Activated naive CD4-positive, alpha-beta T cell treated with anti-CD3 and anti-CD28 coated beads, Interleukin-2, amount 50 U/mL, for 24 hours (primary cell): ENCODE data around the gene B3GAT2.

Experiments used
- H3K27ac Mint-ChIP-seq: one replicate; pipeline ENCODE4 v1.8.0; 2021; ENCODE audit warnings: mild to moderate bottlenecking, mixed read lengths
- H3K27me3 Mint-ChIP-seq: one replicate; pipeline ENCODE4 v1.8.0; 2021; ENCODE audit warnings: mixed read lengths
- H3K36me3 Mint-ChIP-seq: one replicate; pipeline ENCODE4 v1.8.0; 2021; ENCODE audit warnings: mixed read lengths
- H3K4me1 Mint-ChIP-seq: one replicate; pipeline ENCODE4 v1.8.0; 2021; ENCODE audit warnings: mixed read lengths
- H3K4me3 Mint-ChIP-seq: one replicate; pipeline ENCODE4 v1.8.0; 2021; ENCODE audit warnings: mild to moderate bottlenecking, mixed read lengths
- H3K9me3 Mint-ChIP-seq: one replicate; pipeline ENCODE4 v1.8.0; 2021; ENCODE audit warnings: mixed read lengths

B3GAT2 gene, protein sequence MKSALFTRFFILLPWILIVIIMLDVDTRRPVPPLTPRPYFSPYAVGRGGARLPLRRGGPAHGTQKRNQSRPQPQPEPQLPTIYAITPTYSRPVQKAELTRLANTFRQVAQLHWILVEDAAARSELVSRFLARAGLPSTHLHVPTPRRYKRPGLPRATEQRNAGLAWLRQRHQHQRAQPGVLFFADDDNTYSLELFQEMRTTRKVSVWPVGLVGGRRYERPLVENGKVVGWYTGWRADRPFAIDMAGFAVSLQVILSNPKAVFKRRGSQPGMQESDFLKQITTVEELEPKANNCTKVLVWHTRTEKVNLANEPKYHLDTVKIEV

GRCh38 chr6:70956451-70957283 is at the start of gene B3GAT2:
Gene B3GAT2, minus strand, starts transcription at chr6:70957060. Its CDS starts 631 bp downstream, at chr6:70956429.
- Mint-ChIP-seq H3K27ac (no peak within 1 kb of the TSS), H3K36me3 (no peaks in the 10 kb centered on the region), H3K4me1 (peaks cover 15% of the 10 kb centered on the region), H3K4me3 (peak within 1 kb of the TSS; percentile 83), H3K27me3 (peaks cover 39% of the 10 kb centered on the region), H3K9me3 (no peaks in the 10 kb centered on the region)

GRCh38 chr6:70998148-70998547 is 41.3 kb upstream of the B3GAT2 start:
- no peaks in the 10 kb centered on the region for H3K4me1 Mint-ChIP-seq
- no peaks in the 10 kb centered on the region for H3K36me3 Mint-ChIP-seq
- no peaks in the 10 kb centered on the region for H3K9me3 Mint-ChIP-seq
- peaks cover 18% of the 10 kb centered on the region for H3K27me3 Mint-ChIP-seq
- H3K27ac Mint-ChIP-seq, result no peak overlapping the region
- H3K4me3 Mint-ChIP-seq, result no peak overlapping the region

DNA sequence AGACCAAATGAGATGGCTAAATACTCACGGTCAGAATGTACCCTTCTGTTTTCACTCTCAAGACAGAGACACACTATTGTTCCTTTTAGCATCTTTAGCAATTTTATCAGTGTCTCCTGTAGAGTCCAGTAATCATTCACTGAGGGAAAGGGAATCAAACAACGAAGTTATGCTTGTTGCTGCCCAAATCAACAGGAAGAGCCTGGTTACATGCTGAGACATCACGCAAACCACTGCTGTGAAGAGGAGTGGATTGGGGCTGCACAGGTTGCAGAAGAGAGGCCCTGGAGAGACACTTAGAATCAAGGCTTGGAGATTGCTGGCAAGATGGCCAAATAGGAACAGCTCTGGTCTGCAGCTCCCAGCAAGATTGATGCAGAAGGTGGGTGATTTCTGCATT is 40.5 kb upstream of the B3GAT2 start:
- H3K4me1 Mint-ChIP-seq, result no peaks in the 10 kb centered on the region
- peaks cover 18% of the 10 kb centered on the region for H3K27me3 Mint-ChIP-seq
- H3K4me3 Mint-ChIP-seq, result no peak overlapping the region
- H3K36me3 Mint-ChIP-seq, result no peaks in the 10 kb centered on the region
- no peak overlapping the region for H3K27ac Mint-ChIP-seq
- no peaks in the 10 kb centered on the region for H3K9me3 Mint-ChIP-seq

GRCh38 chr6:70996106-70996505 is 39.2 kb upstream of the B3GAT2 start:
- H3K4me1 Mint-ChIP-seq, result no peaks in the 10 kb centered on the region
- H3K27ac Mint-ChIP-seq, result no peak overlapping the region
- no peak overlapping the region for H3K4me3 Mint-ChIP-seq
- no peaks in the 10 kb centered on the region for H3K36me3 Mint-ChIP-seq
- H3K9me3 Mint-ChIP-seq, result no peaks in the 10 kb centered on the region
- H3K27me3 Mint-ChIP-seq, result peaks cover 19% of the 10 kb centered on the region

DNA sequence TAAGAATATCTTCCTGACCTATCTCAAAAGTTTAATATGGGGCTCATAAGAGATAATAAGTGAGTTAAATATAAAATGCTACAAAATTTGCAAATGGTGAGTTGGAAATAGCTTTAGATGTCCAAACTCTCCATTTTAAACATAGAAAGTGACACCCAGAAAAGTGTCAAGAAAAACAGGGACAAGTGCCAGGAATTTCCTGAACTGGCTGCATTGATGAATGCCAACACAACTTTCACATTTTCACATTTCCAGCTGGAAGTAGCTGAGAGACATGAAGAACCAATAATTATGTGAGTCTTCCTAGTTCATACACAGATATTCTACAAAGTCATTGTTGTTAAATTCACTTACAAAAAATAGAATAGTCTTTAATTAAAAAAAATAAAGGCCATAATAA is 38.6 kb upstream of the B3GAT2 start:
- Mint-ChIP-seq H3K4me3 (no peak overlapping the region), H3K27me3 (peaks cover 20% of the 10 kb centered on the region), H3K4me1 (no peaks in the 10 kb centered on the region), H3K9me3 (no peaks in the 10 kb centered on the region), H3K27ac (no peak overlapping the region), H3K36me3 (no peaks in the 10 kb centered on the region)

- Mint-ChIP-seq H3K36me3 (no peaks in the 10 kb centered on the region), H3K4me1 (no peaks in the 10 kb centered on the region), H3K4me3 (no peak overlapping the region), H3K9me3 (no peaks in the 10 kb centered on the region), H3K27ac (no peak overlapping the region), H3K27me3 (peaks cover 15% of the 10 kb centered on the region)
These were observed 34.4 kb upstream of the B3GAT2 start for GRCh38 chr6:70991253-70991652.

GRCh38 chr6:70985156-70985555 is 28.3 kb upstream of the B3GAT2 start:
- Mint-ChIP-seq H3K36me3 (no peaks in the 10 kb centered on the region), H3K4me1 (no peaks in the 10 kb centered on the region), H3K27me3 (peaks cover 2% of the 10 kb centered on the region), H3K9me3 (no peaks in the 10 kb centered on the region), H3K4me3 (no peak overlapping the region), H3K27ac (no peak overlapping the region)

DNA sequence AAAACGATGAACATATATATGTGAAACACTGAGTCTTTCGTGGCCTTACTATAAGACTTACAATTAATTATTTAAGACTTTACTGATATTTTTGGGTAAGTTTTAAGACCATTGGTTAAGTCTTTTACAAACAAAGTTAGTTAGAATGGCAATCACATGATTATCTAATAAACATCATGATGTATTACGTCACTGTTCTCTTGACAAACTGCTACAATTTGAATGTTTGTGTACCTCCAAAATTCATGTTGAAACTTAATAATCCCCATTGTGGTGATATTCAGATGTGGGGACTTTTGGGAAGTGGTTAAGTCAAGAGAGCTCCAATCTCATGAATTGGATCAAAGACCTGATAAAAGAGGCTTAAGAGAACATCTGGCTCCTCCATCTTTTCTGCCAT is 25.9 kb upstream of the B3GAT2 start:
- no peaks in the 10 kb centered on the region for H3K9me3 Mint-ChIP-seq
- H3K4me3 Mint-ChIP-seq, result no peak overlapping the region
- H3K27ac Mint-ChIP-seq, result no peak overlapping the region
- H3K4me1 Mint-ChIP-seq, result no peaks in the 10 kb centered on the region
- H3K27me3 Mint-ChIP-seq, result no peaks in the 10 kb centered on the region
- no peaks in the 10 kb centered on the region for H3K36me3 Mint-ChIP-seq

GRCh38 chr6:70980727-70981126 is 23.9 kb upstream of the B3GAT2 start:
- Mint-ChIP-seq H3K9me3 (no peaks in the 10 kb centered on the region), H3K27me3 (no peaks in the 10 kb centered on the region), H3K36me3 (no peaks in the 10 kb centered on the region), H3K4me1 (no peaks in the 10 kb centered on the region), H3K27ac (no peak overlapping the region), H3K4me3 (no peak overlapping the region)

DNA sequence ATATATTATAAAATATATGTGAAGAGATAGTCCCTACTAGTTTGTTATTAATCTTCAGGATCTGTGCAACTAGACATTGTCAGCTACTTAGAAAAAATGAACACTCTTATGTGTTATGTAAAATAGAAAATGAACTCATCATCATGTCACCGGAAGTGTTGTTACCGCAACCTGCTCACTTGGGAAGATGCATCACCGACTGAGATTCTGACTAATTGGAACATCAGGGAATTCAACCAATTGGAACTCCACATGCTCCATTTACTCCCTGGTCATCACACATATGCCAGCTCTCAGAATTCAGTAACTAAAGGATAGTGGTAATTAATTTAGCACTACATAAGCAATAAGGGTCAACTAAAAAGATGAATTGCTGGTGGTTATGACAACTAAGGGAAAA is 16.7 kb upstream of the B3GAT2 start:
- no peaks in the 10 kb centered on the region for H3K4me1 Mint-ChIP-seq
- H3K27me3 Mint-ChIP-seq, result peaks cover 13% of the 10 kb centered on the region
- peaks cover 2% of the 10 kb centered on the region for H3K36me3 Mint-ChIP-seq
- no peak overlapping the region for H3K27ac Mint-ChIP-seq
- H3K9me3 Mint-ChIP-seq, result no peaks in the 10 kb centered on the region
- H3K4me3 Mint-ChIP-seq, result no peak overlapping the region

GRCh38 chr6:70967049-70967448 is 10.2 kb upstream of the B3GAT2 start:
- Mint-ChIP-seq H3K27ac (no peak overlapping the region), H3K27me3 (peaks cover 1% of the 10 kb centered on the region), H3K4me1 (no peaks in the 10 kb centered on the region), H3K36me3 (no peaks in the 10 kb centered on the region), H3K9me3 (no peaks in the 10 kb centered on the region), H3K4me3 (no peak overlapping the region)

GRCh38 chr6:70957284-70957617 is 391 bp upstream of the B3GAT2 start:
- H3K4me1 Mint-ChIP-seq, result peaks cover 15% of the 10 kb centered on the region
- peaks cover 39% of the 10 kb centered on the region for H3K27me3 Mint-ChIP-seq
- H3K4me3 Mint-ChIP-seq, result peak overlapping the region; percentile 66
- H3K9me3 Mint-ChIP-seq, result no peaks in the 10 kb centered on the region
- no peaks in the 10 kb centered on the region for H3K36me3 Mint-ChIP-seq
- no peak overlapping the region for H3K27ac Mint-ChIP-seq

- Mint-ChIP-seq H3K27ac (no peak overlapping the region), H3K27me3 (peaks cover 39% of the 10 kb centered on the region), H3K4me1 (peaks cover 15% of the 10 kb centered on the region)
These were observed 739 bp downstream of the B3GAT2 start for GRCh38 chr6:70956191-70956450.

GRCh38 chr6:70955441-70956190 is 1.2 kb downstream of the B3GAT2 start:
- Mint-ChIP-seq H3K9me3 (no peaks in the 10 kb centered on the region), H3K27ac (no peak overlapping the region), H3K27me3 (peaks cover 39% of the 10 kb centered on the region), H3K4me1 (peaks cover 15% of the 10 kb centered on the region), H3K36me3 (no peaks in the 10 kb centered on the region), H3K4me3 (peak overlapping the region; percentile 83)

More at GRCh38 chr6:70956191-70956450, 739 bp downstream of the B3GAT2 start:
- no peaks in the 10 kb centered on the region for H3K36me3 Mint-ChIP-seq
- H3K4me3 Mint-ChIP-seq, result peak overlapping the region; percentile 83
- no peaks in the 10 kb centered on the region for H3K9me3 Mint-ChIP-seq

- Mint-ChIP-seq H3K27ac (no peak overlapping the region), H3K4me1 (peaks cover 15% of the 10 kb centered on the region), H3K9me3 (no peaks in the 10 kb centered on the region), H3K27me3 (peaks cover 35% of the 10 kb centered on the region), H3K4me3 (peak overlapping the region; percentile 71), H3K36me3 (no peaks in the 10 kb centered on the region)
These were observed 2.1 kb downstream of the B3GAT2 start for GRCh38 chr6:70954750-70955149.

GRCh38 chr6:70954176-70954575 is 2.7 kb downstream of the B3GAT2 start:
- H3K4me3 Mint-ChIP-seq, result peak overlapping the region; percentile 63
- peaks cover 15% of the 10 kb centered on the region for H3K4me1 Mint-ChIP-seq
- no peaks in the 10 kb centered on the region for H3K36me3 Mint-ChIP-seq
- no peaks in the 10 kb centered on the region for H3K9me3 Mint-ChIP-seq
- peaks cover 32% of the 10 kb centered on the region for H3K27me3 Mint-ChIP-seq
- no peak overlapping the region for H3K27ac Mint-ChIP-seq
